Ishikawa (cell line): Measurements from ENCODE around the gene SLAMF1.

Source experiments
- CEBPB ChIP-seq: IDR thresholded peaks from 2 replicates; pipeline ENCODE4 v1.6.1; 2012
- CREB1 ChIP-seq: IDR thresholded peaks from 2 replicates; pipeline ENCODE4 v1.6.1; 2012; ENCODE audit warnings: low read depth
- EGR1 ChIP-seq: IDR thresholded peaks from 2 replicates; pipeline ENCODE4 v1.6.1; 2012
- EP300 ChIP-seq: IDR thresholded peaks from 2 replicates; pipeline ENCODE4 v1.6.1; 2012; ENCODE audit warnings: borderline replicate concordance
- FOXM1 ChIP-seq: IDR thresholded peaks from 2 replicates; pipeline ENCODE4 v1.6.1; 2012; ENCODE audit warnings: low read depth, borderline replicate concordance
- MAX ChIP-seq: IDR thresholded peaks from 2 replicates; pipeline ENCODE4 v1.6.1; 2012
- NFIC ChIP-seq: IDR thresholded peaks from 2 replicates; pipeline ENCODE4 v1.6.1; 2012
- RAD21 ChIP-seq: IDR thresholded peaks from 2 replicates; pipeline ENCODE4 v1.6.1; 2012; ENCODE audit warnings: low read depth
- REST ChIP-seq: IDR thresholded peaks from 2 replicates; pipeline ENCODE4 v1.6.1; 2012; ENCODE audit warnings: low read depth, mild to moderate bottlenecking
- TAF1 ChIP-seq: IDR thresholded peaks from 2 replicates; pipeline ENCODE4 v1.6.1; 2012; ENCODE audit warnings: low read depth, mild to moderate bottlenecking
- TCF12 ChIP-seq: IDR thresholded peaks from 2 replicates; pipeline ENCODE4 v1.6.1; 2012; ENCODE audit warnings: low read depth
- TEAD4 ChIP-seq: IDR thresholded peaks from 2 replicates; pipeline ENCODE4 v1.6.1; 2012
- USF1 ChIP-seq: IDR thresholded peaks from 2 replicates; pipeline ENCODE4 v1.6.1; 2012
- YY1 ChIP-seq: IDR thresholded peaks from 2 replicates; pipeline ENCODE4 v1.6.1; 2012; ENCODE audit warnings: low read depth
- ZBTB7A ChIP-seq: IDR thresholded peaks from 2 replicates; pipeline ENCODE4 v1.6.1; 2012; ENCODE audit warnings: low read depth

The SLAMF1 gene

GRCh38 chr1:160560806-160561205, 86.0 kb downstream of the SLAMF1 start:
- no peak for TF ChIP-seq FOXM1
- no peak for TF ChIP-seq MAX
- no peak for TF ChIP-seq NFIC
- no peak for TF ChIP-seq RAD21
- TF ChIP-seq YY1 = no peak
- no peak for TF ChIP-seq CREB1
- TF ChIP-seq TAF1 = no peak
- no peak for TF ChIP-seq TCF12
- TF ChIP-seq USF1 = no peak
- TF ChIP-seq EP300 = no peak
- no peak for TF ChIP-seq ZBTB7A
- TF ChIP-seq TEAD4 = no peak
- TF ChIP-seq REST = no peak
- no peak for TF ChIP-seq EGR1
- no peak for TF ChIP-seq CEBPB

- TF ChIP-seq TAF1 (no peak), REST (no peak), TEAD4 (no peak), ZBTB7A (no peak), MAX (no peak), EP300 (no peak)
Observed at GRCh38 chr1:160560045-160560705, 86.7 kb downstream of the SLAMF1 start.

- TF ChIP-seq MAX (no peak), TCF12 (no peak), USF1 (no peak), CREB1 (no peak), FOXM1 (no peak), EGR1 (no peak)
Observed at GRCh38 chr1:160558660-160559380, 88.0 kb downstream of the SLAMF1 start.
